Breast epithelium (tissue), 3 donors: ENCODE results near the gene ELMO1.

Source experiments
- CTCF ChIP-seq, 3 donors: fragments of 450-650 bp; IDR thresholded peaks; one replicate each; pipeline ENCODE4 v1.5.1; 2016 to 2017; ENCODE audit warnings: antibody characterized with exemption in 3 of 3, mild to moderate bottlenecking in 3 of 3, moderate library complexity in 3 of 3
- POLR2A ChIP-seq: fragments of 450-650 bp; IDR thresholded peaks from one replicate; pipeline ENCODE4 v1.6.1; 2016; ENCODE audit warnings: antibody characterized with exemption, mild to moderate bottlenecking, moderate library complexity

GRCh38 chr7:37212051-37212450 is 236.6 kb downstream of the ELMO1 start:
- no peak for TF ChIP-seq CTCF (IDR thresholded peaks at IDR 0.05)
- no peak for TF ChIP-seq POLR2A
